ENCODE results near the gene KCND3. TPM values are rescaled to one million over a fixed set of nuclear protein-coding genes. Genes with fewer than 3 reads are reported as not detected.

KCND3 gene
- total and polyA plus RNA-seq, 2 donors (not counting 3 experiments of a cell fraction or from before 2014, with no cell fraction given): 0.03 TPM; not detected in 1

DNA sequence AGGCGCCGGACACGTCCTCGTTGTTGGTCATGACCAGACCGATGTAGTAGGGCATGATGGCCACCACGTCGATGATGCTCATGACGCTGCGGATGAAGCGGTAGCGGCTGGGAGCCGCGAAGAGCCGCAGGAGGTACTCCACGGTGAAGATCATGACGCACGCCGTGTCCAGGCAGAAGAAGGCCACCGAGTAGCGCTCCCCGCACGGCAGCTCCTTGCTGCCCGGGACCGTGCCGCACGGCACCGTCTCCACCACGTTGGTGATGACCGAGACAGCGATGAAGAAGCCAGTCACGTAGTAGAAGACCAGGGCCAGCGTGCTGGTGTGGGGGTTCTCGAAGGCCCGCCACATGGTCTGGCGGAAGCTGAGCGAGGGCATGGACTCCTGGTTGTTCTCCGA is 7.6 kb downstream of the KCND3 start:
- Histone ChIP-seq H3K9me3 (replicated peaks; ENCODE audit: control insufficient read depth, insufficient read depth, low read length) (no peaks in the 10 kb centered on the region), H3K27ac (ENCODE audit: insufficient read depth, low read depth, low read length) (no peak overlapping the region), H4K20me1 (replicated peaks; ENCODE audit: control insufficient read depth, extremely low read depth, insufficient read depth, low read length) (no peaks in the 10 kb centered on the region), H3K9me1 (replicated peaks; ENCODE audit: control insufficient read depth, extremely low read depth, insufficient read depth, low read length) (no peaks in the 10 kb centered on the region), H3K79me2 (ENCODE audit: control insufficient read depth, insufficient read depth, low read length) (no peaks in the 10 kb centered on the region), H3K4me3 (replicated peaks in 1 of 3; ENCODE audit: insufficient read depth in 1 of 3, low read depth in 1 of 3, low read length in 3 of 3) (no peak overlapping the region), H3K27me3 (ENCODE audit: control insufficient read depth in 2 of 2, insufficient read depth in 2 of 2, low read length in 2 of 2) (peaks cover 0 to 2% of the 10 kb centered on the region in 2 experiments), H3K4me1 (ENCODE audit: control insufficient read depth, extremely low read depth, insufficient read depth, low read length) (no peaks in the 10 kb centered on the region), H3K4me2 (ENCODE audit: insufficient read depth, low read length) (no peak overlapping the region), H3K36me3 (ENCODE audit: control insufficient read depth in 2 of 2, extremely low read depth in 1 of 2, insufficient read depth in 2 of 2, low read length in 2 of 2) (no peaks in the 10 kb centered on the region), H2AFZ (ENCODE audit: low read depth, low read length) (no peak overlapping the region), H3K9ac (replicated peaks; ENCODE audit: extremely low read depth, insufficient read depth, low read length) (no peak overlapping the region)
- no peak for FAIRE-seq
- ChIA-PET POLR2A (no interaction called here), CTCF (no interaction called here)
- intact Hi-C loops (cut with micrococcal nuclease): no loop called here
- no peak for DNase-seq (ENCODE audit: low read depth, low spot score)
- dilution Hi-C loops (cut with MboI; ENCODE audit: extremely low pct_ligation_motif_present, low sequenced_read_pairs): no loop called here
- TF ChIP-seq GATA2 (IDR thresholded peaks at IDR 0.05; ENCODE audit: insufficient read depth, insufficient read length, low read depth, low read length) (no peak), EZH2 (IDR thresholded peaks at IDR 0.05; ENCODE audit: borderline replicate concordance, low read depth, low read length, severe bottlenecking) (no peak), POLR2A (IDR thresholded peaks at IDR 0.05; ENCODE audit: low read depth, low read length) (no peak), MYC (IDR thresholded peaks at IDR 0.05; ENCODE audit: low read depth, low read length) (no peak), JUN (IDR thresholded peaks at IDR 0.05; ENCODE audit: borderline replicate concordance, insufficient read depth, insufficient read length, low read depth) (no peak), FOS (IDR thresholded peaks at IDR 0.05; ENCODE audit: borderline replicate concordance, insufficient read depth, low read length) (no peak), POLR2AphosphoS5 (IDR thresholded peaks at IDR 0.05; ENCODE audit: insufficient read depth, low read depth, low read length) (no peak)
- TF ChIP-seq, protein P1, sequence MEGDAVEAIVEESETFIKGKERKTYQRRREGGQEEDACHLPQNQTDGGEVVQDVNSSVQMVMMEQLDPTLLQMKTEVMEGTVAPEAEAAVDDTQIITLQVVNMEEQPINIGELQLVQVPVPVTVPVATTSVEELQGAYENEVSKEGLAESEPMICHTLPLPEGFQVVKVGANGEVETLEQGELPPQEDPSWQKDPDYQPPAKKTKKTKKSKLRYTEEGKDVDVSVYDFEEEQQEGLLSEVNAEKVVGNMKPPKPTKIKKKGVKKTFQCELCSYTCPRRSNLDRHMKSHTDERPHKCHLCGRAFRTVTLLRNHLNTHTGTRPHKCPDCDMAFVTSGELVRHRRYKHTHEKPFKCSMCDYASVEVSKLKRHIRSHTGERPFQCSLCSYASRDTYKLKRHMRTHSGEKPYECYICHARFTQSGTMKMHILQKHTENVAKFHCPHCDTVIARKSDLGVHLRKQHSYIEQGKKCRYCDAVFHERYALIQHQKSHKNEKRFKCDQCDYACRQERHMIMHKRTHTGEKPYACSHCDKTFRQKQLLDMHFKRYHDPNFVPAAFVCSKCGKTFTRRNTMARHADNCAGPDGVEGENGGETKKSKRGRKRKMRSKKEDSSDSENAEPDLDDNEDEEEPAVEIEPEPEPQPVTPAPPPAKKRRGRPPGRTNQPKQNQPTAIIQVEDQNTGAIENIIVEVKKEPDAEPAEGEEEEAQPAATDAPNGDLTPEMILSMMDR (IDR thresholded peaks at IDR 0.05; ENCODE audit: extremely low read depth in 1 of 2, insufficient read depth in 1 of 2, low read depth in 1 of 2, low read length in 2 of 2): no peak
- TF ChIP-seq, protein P2, sequence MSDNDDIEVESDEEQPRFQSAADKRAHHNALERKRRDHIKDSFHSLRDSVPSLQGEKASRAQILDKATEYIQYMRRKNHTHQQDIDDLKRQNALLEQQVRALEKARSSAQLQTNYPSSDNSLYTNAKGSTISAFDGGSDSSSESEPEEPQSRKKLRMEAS (IDR thresholded peaks at IDR 0.05; ENCODE audit: insufficient read depth, insufficient read length): no peak
- BruUV-seq (replicated peaks): no TSS peak

Measured in endothelial cell of umbilical vein (primary cell).